HepG2 (cell line): ENCODE data around the gene GDF7. TPM values are rescaled to one million over a fixed set of nuclear protein-coding genes. Genes with fewer than 3 reads are reported as not detected.

Experiments
- ATAC-seq: fragments of 200-7000 bp; cut with Tn5 transposase; 3 replicates; pipeline ENCODE4 v1.9.1; 2020; ENCODE audit warnings: mild to moderate bottlenecking, moderate library complexity
- BruUV-seq: library from RNA; stranded (reverse); fragments of 400-500 nt; replicated peaks from 2 replicates; lab custom pipeline; 2021; lab: Mats Ljungman, UMichigan
- CTCF ChIA-PET: fragments of 300-600 bp; formaldehyde crosslinking; extraction: SDS; loops from one replicate; lab custom pipeline; 2021; ENCODE audit warnings: low total read pairs, inconsistent platforms, low intra/inter-chr PET ratio; lab: Yijun Ruan, JAX
- POLR2A ChIA-PET: fragments of 350-600 bp; sonication (Branson Sonifier 250); formaldehyde crosslinking; loops from one replicate; lab custom pipeline; 2020; ENCODE audit warnings: antibody characterized with exemption, inconsistent platforms; lab: Yijun Ruan, JAX
- DNase-seq: peaks from one replicate; pipeline ENCODE4 v3.0.0-alpha.2; 2015; ENCODE audit warnings: low spot score
- FAIRE-seq: peaks from 3 replicates; lab custom pipeline; 2011; peaks lifted over from hg19 to GRCh38; lab: Jason Lieb, UNC
- H2AFZ ChIP-seq: one replicate; pipeline ENCODE4 v1.6.1; 2011; ENCODE audit warnings: low read length, inconsistent platforms
- H3K27ac ChIP-seq: fragments of 300-600 bp; 3 replicates; pipeline ENCODE4 v1.8.0; 2011; ENCODE audit warnings: mixed run types, mild to moderate bottlenecking, mixed read lengths, low read length, inconsistent platforms; ENCODE audit not compliant: insufficient read depth; ENCODE audit errors: extremely low read length
- H3K27me3 ChIP-seq, 2 experiments: fragments of 200-600 bp in 1 of 2; 2 replicates in 1 of 2; 3 replicates in 1 of 2; pipeline versions ENCODE4 v1.6.0 to v1.8.0; 2011; ENCODE audit warnings: low read length in 2 of 2, mild to moderate bottlenecking in 2 of 2, moderate library complexity in 2 of 2, inconsistent platforms in 1 of 2; ENCODE audit not compliant: insufficient read depth in 2 of 2, control insufficient read depth in 1 of 2
- H3K36me3 ChIP-seq, 2 experiments: fragments of 200-600 bp in 1 of 2; replicated peaks in 1 of 2; 2 replicates in 1 of 2; 3 replicates in 1 of 2; pipeline versions ENCODE4 v1.5.1 to v1.8.0; 2011; ENCODE audit warnings: low read length in 2 of 2, inconsistent platforms in 1 of 2; ENCODE audit not compliant: insufficient read depth in 2 of 2, control insufficient read depth in 1 of 2
- H3K4me1 ChIP-seq: 2 replicates; pipeline ENCODE4 v1.5.1; 2012; ENCODE audit warnings: low read length, inconsistent platforms; ENCODE audit not compliant: insufficient read depth
- H3K4me2 ChIP-seq: 2 replicates; pipeline ENCODE4 v1.6.0; 2011; ENCODE audit warnings: low read depth, low read length, inconsistent platforms
- H3K4me3 ChIP-seq, 3 experiments: fragments of 200-600 bp in 1 of 3; sonication (generic), shearing (Covaris generic) in 1 of 3; replicated peaks in 1 of 3; 2 replicates each; pipeline ENCODE4 v1.5.1; 2011 to 2016; ENCODE audit warnings: low read length in 3 of 3, inconsistent platforms in 2 of 3, low read depth in 2 of 3, mild to moderate bottlenecking in 2 of 3, control low read depth in 1 of 3, mixed read lengths in 1 of 3; ENCODE audit not compliant: insufficient read depth in 1 of 3
- H3K79me2 ChIP-seq: one replicate; pipeline ENCODE4 v1.6.1; 2011; ENCODE audit warnings: low read length, inconsistent platforms; ENCODE audit not compliant: insufficient read depth
- H3K9ac ChIP-seq: 2 replicates; pipeline ENCODE4 v1.6.0; 2011; ENCODE audit warnings: mild to moderate bottlenecking, low read depth, low read length, inconsistent platforms; ENCODE audit not compliant: insufficient read depth
- H3K9me3 ChIP-seq: 2 replicates; pipeline ENCODE4 v1.5.1; 2012; ENCODE audit warnings: mild to moderate bottlenecking, low read length
- H4K20me1 ChIP-seq: 2 replicates; pipeline ENCODE4 v1.6.0; 2011; ENCODE audit warnings: inconsistent platforms, mild to moderate bottlenecking, low read length, moderate library complexity; ENCODE audit not compliant: insufficient read depth
- AGO2 ChIP-seq: fragments of 200-400 bp; formaldehyde crosslinking; optimal IDR thresholded peaks from 2 replicates; pipeline ENCODE3; 2017; ENCODE audit warnings: mild to moderate bottlenecking, low read depth, low read length, moderate library complexity
- BCL3 ChIP-seq: sonication (generic); formaldehyde crosslinking; IDR thresholded peaks from 2 replicates; pipeline ENCODE4 v1.5.1; 2020; ENCODE audit warnings: mild to moderate bottlenecking, missing genetic modification reagents, moderate library complexity
- DNMT3B ChIP-seq: conservative IDR thresholded peaks from 2 replicates; pipeline ENCODE4 v1.6.1; 2016; ENCODE audit warnings: missing biosample characterization, control low read depth
- EED ChIP-seq: sonication (generic); formaldehyde crosslinking; IDR thresholded peaks from 2 replicates; pipeline ENCODE4 v1.5.0; 2020; ENCODE audit warnings: mild to moderate bottlenecking, missing genetic modification reagents
- IRF1 ChIP-seq: sonication (generic); formaldehyde crosslinking; IDR thresholded peaks from 2 replicates; pipeline ENCODE4 v1.4.0; 2020; ENCODE audit warnings: low read depth, mild to moderate bottlenecking, missing genetic modification reagents
- NONO ChIP-seq, 2 experiments: fragments of 450-650 bp in 1 of 2; sonication (generic) in 1 of 2; formaldehyde crosslinking in 1 of 2; IDR thresholded peaks in 1 of 2; conservative IDR thresholded peaks in 1 of 2; 2 replicates each; pipeline versions ENCODE4 v1.6.1 to v1.8.0; 2017 to 2022; ENCODE audit warnings: mild to moderate bottlenecking in 1 of 2, missing genetic modification reagents in 1 of 2, moderate library complexity in 1 of 2
- WIZ ChIP-seq: sonication (generic); formaldehyde crosslinking; IDR thresholded peaks from 2 replicates; pipeline ENCODE4 v1.5.1; 2020; ENCODE audit warnings: mild to moderate bottlenecking, missing genetic modification reagents
- ZBTB7A ChIP-seq: sonication (generic); formaldehyde crosslinking; IDR thresholded peaks from 2 replicates; pipeline ENCODE4 v1.8.0; 2022; ENCODE audit warnings: mild to moderate bottlenecking, missing genetic modification reagents
- ZFX ChIP-seq: sonication (generic); formaldehyde crosslinking; IDR thresholded peaks from 2 replicates; pipeline ENCODE4 v1.4.0; 2020; ENCODE audit warnings: mild to moderate bottlenecking, low read depth, missing genetic modification reagents, moderate library complexity
- ZHX2 ChIP-seq, 2 experiments: sonication (generic) in 1 of 2; formaldehyde crosslinking in 1 of 2; IDR thresholded peaks; 2 replicates each; pipeline versions ENCODE4 v1.6.1 to v1.9.0; 2014 to 2022; ENCODE audit warnings: antibody characterized with exemption in 1 of 2, borderline replicate concordance in 1 of 2, inconsistent platforms in 1 of 2, low read depth in 1 of 2, missing genetic modification reagents in 1 of 2
- ZNF225 ChIP-seq: sonication (generic); formaldehyde crosslinking; IDR thresholded peaks from 2 replicates; pipeline ENCODE4 v1.4.0; 2020; ENCODE audit warnings: mild to moderate bottlenecking, missing genetic modification reagents
- ZNF260 ChIP-seq: sonication (generic); formaldehyde crosslinking; IDR thresholded peaks from 2 replicates; pipeline ENCODE4 v1.4.0; 2020; ENCODE audit warnings: missing genetic modification reagents, low read depth, mild to moderate bottlenecking, borderline replicate concordance
- ZNF335 ChIP-seq: sonication (generic); formaldehyde crosslinking; IDR thresholded peaks from 2 replicates; pipeline ENCODE4 v1.4.0; 2020; ENCODE audit warnings: missing genetic modification reagents
- WGBS: methylation state at CpG from one replicate; pipeline ENCODE4 v1.1.6; 2017; ENCODE audit warnings: low lambda C conversion rate; 5-methylcytosine and 5-hydroxymethylcytosine counted together
- in situ Hi-C: cut with HindIII; loops from 2 replicates; pipeline ENCODE4 v1.10.0; 2017; ENCODE audit warnings: low pct_unique_long_range_greater_than_20kb; ENCODE audit not compliant: extremely low pct_ligation_motif_present
- intact Hi-C: fragments of 100-400 bp; cut with micrococcal nuclease; formaldehyde crosslinking; loops from one replicate; pipeline ENCODE4 v1.10.0; 2022; ENCODE audit not compliant: unreplicated experiment
- polyA plus RNA-seq, 8 experiments: library from polyadenylated mRNA; depleted of rRNA in 3 of 8; stranded (reverse) in 7 of 8; unstranded in 1 of 8; fragments of >200 nt; fragmentation: Illumina TruSeq in 4 of 8; extraction: Trizol in 4 of 8; gene quantifications; 2 replicates each; pipeline versions ENCODE4 v1.2.1 to v1.2.3, GENCODE V29; 2011 to 2016; ENCODE audit warnings: low read depth in 4 of 8, missing spikeins in 1 of 8, mixed read lengths in 1 of 8; ENCODE audit not compliant: insufficient read depth in 1 of 8
- total RNA-seq, 5 experiments: library from RNA; depleted of rRNA; stranded (reverse); fragments of >200 nt; fragmentation: Illumina TruSeq; extraction: Trizol; gene quantifications; 2 replicates each; pipeline ENCODE4 v1.2.3, GENCODE V29; 2016; ENCODE audit warnings: low read depth in 1 of 5

Gene GDF7
- total and polyA plus RNA-seq, 2 of the 13 experiments (the other 11 are each of a cell fraction or from before 2014, with no cell fraction given): 1.6 to 15.0 TPM

GRCh38 chr2:20723543-20723942 is 56.6 kb downstream of the GDF7 start (continued):
- TF ChIP-seq ZBTB7A: no peak
- no peak for TF ChIP-seq NONO (IDR thresholded peaks at IDR 0.05)
- TF ChIP-seq NONO (CRISPR knock-in tag; conservative IDR thresholded peaks at IDR 0.05): no peak
- TF ChIP-seq DNMT3B (CRISPR knock-in tag): no peak
- TF ChIP-seq ZFX (CRISPR knock-in tag): no peak
- no peak for TF ChIP-seq ZNF260 (CRISPR knock-in tag)
- TF ChIP-seq BCL3 (CRISPR knock-in tag): no peak
- TF ChIP-seq IRF1 (CRISPR knock-in tag): no peak
- TF ChIP-seq EED (CRISPR knock-in tag): no peak

GRCh38 chr2:20724500-20725053 is 57.6 kb downstream of the GDF7 start:
- ChIA-PET POLR2A (no interaction called here), CTCF (no interaction called here)
- H3K36me3 ChIP-seq: peaks cover 1 to 17% of the 10 kb centered on the region in 2 experiments; a peak in 4 of 5 replicates
- H3K4me1 ChIP-seq: peaks cover 22% of the 10 kb centered on the region
- H3K9me3 ChIP-seq: no peaks in the 10 kb centered on the region
- H3K79me2 ChIP-seq: peaks cover under 1% of the 10 kb centered on the region
- no peak overlapping the region for H3K4me3 ChIP-seq
- no peak overlapping the region for H3K4me2 ChIP-seq
- H3K9ac ChIP-seq: no peak overlapping the region
- in situ Hi-C loops (no loop called here), intact Hi-C loops (no loop called here)
- H4K20me1 ChIP-seq: peaks cover 6% of the 10 kb centered on the region; the same call in 1 of the 2 replicates
- H2AFZ ChIP-seq: no peak overlapping the region
- no TSS peak for BruUV-seq
- no peak for FAIRE-seq
- TF ChIP-seq ZHX2 (IDR thresholded peaks at IDR 0.05; ENCODE audit: low read depth) (no peak), ZHX2 (CRISPR knock-in tag; IDR thresholded peaks at IDR 0.05; ENCODE audit: borderline replicate concordance) (no peak), WIZ (CRISPR knock-in tag) (no peak), ZNF225 (CRISPR knock-in tag) (no peak), ZNF335 (CRISPR knock-in tag) (no peak), AGO2 (no peak)
- no peak for ATAC-seq
- DNase-seq: no peak
- no peaks in the 10 kb centered on the region for H3K27me3 ChIP-seq
- WGBS: 97% methylated on average over 3 of the region's 3 CpGs
- H3K27ac ChIP-seq: no peak overlapping the region
